ENCODE data around the gene GNAQ. TPM values are rescaled to one million over a fixed set of nuclear protein-coding genes. Genes with fewer than 3 reads are reported as not detected.

GNAQ gene
- total RNA-seq, 1 experiment from 2014 or later, result 28.7 TPM

GRCh38 chr9:78023003-78023741, 8.4 kb downstream of the GNAQ start:
- no TSS peak for BruUV-seq (replicated peaks)
- no peaks in the 10 kb centered on the region for H3K9me3 ChIP-seq (ENCODE audit: control insufficient read depth in 1 of 2, insufficient read depth in 1 of 2, low read depth in 1 of 2, low read length in 2 of 2)
- no peak overlapping the region for H3K27ac ChIP-seq (ENCODE audit: low read depth, low read length)
- no peak for TF ChIP-seq CBX3 (IDR thresholded peaks at IDR 0.05; ENCODE audit: low read depth)
- no peak for TF ChIP-seq CTCF (IDR thresholded peaks at IDR 0.05 in 2 of 3, conservative IDR thresholded peaks at IDR 0.05 in 1 of 3; ENCODE audit: borderline replicate concordance in 1 of 3, insufficient read depth in 1 of 3, low read depth in 2 of 3, low read length in 2 of 3)
- TF ChIP-seq SRF (IDR thresholded peaks at IDR 0.05; ENCODE audit: low read depth), result no peak
- no peak for TF ChIP-seq SIN3A (IDR thresholded peaks at IDR 0.05; ENCODE audit: low read depth)
- TF ChIP-seq EZH2 (IDR thresholded peaks at IDR 0.05), result no peak
- TF ChIP-seq CEBPB (IDR thresholded peaks at IDR 0.05; ENCODE audit: low read depth), result no peak
- TF ChIP-seq ELF1 (IDR thresholded peaks at IDR 0.05; ENCODE audit: borderline replicate concordance, low read depth), result no peak
- TF ChIP-seq ZNF274 (IDR thresholded peaks at IDR 0.05; ENCODE audit: low read depth, low read length), result no peak
- intact Hi-C loops (cut with micrococcal nuclease), result no loop called here
- no peaks in the 10 kb centered on the region for H4K20me1 ChIP-seq (ENCODE audit: insufficient read depth)
- H3K9ac ChIP-seq (ENCODE audit: low read length), result no peak overlapping the region
- ChIA-PET RAD21 (ENCODE audit: low non-redundant PET in 1 of 2, low total read pairs in 2 of 2, uncharacterized antibody in 2 of 2, unreplicated experiment in 2 of 2) (no interaction called here), CTCF (no interaction called here), POLR2A (no interaction called here)
- H3K79me2 ChIP-seq (ENCODE audit: insufficient read depth, low read length), result peaks cover 64% of the 10 kb centered on the region
- no peak overlapping the region for H2AFZ ChIP-seq (ENCODE audit: low read depth, low read length, poor library complexity, severe bottlenecking)
- no peak overlapping the region for H3K4me2 ChIP-seq (ENCODE audit: low read length)
- no peaks in the 10 kb centered on the region for H3K27me3 ChIP-seq (ENCODE audit: insufficient read depth, low read length)
- H3K4me3 ChIP-seq (replicated peaks in 1 of 2; ENCODE audit: low read depth in 1 of 2, low read length in 2 of 2), result no peak overlapping the region
- H3K4me1 ChIP-seq (ENCODE audit: control insufficient read depth in 1 of 2, insufficient read depth in 2 of 2, low read length in 2 of 2), result no peaks in the 10 kb centered on the region
- no peak for DNase-seq (ENCODE audit: low read depth, low spot score)
- no peaks in the 10 kb centered on the region for H3K36me3 ChIP-seq (ENCODE audit: control insufficient read depth in 1 of 2, insufficient read depth in 2 of 2, low read length in 2 of 2)
- no peak for ATAC-seq
- H3K9me2 ChIP-seq (ENCODE audit: insufficient read depth), result no peaks in the 10 kb centered on the region

- Histone ChIP-seq H3K27ac (ENCODE audit: low read depth, low read length) (no peak overlapping the region), H4K20me1 (ENCODE audit: insufficient read depth) (no peaks in the 10 kb centered on the region), H3K4me3 (replicated peaks in 1 of 2; ENCODE audit: low read depth in 1 of 2, low read length in 2 of 2) (no peak overlapping the region), H3K9me2 (ENCODE audit: insufficient read depth) (no peaks in the 10 kb centered on the region), H3K79me2 (ENCODE audit: insufficient read depth, low read length) (peaks cover 61% of the 10 kb centered on the region), H3K36me3 (ENCODE audit: control insufficient read depth in 1 of 2, insufficient read depth in 2 of 2, low read length in 2 of 2) (no peaks in the 10 kb centered on the region), H3K27me3 (ENCODE audit: insufficient read depth, low read length) (no peaks in the 10 kb centered on the region), H3K4me1 (ENCODE audit: control insufficient read depth in 1 of 2, insufficient read depth in 2 of 2, low read length in 2 of 2) (no peaks in the 10 kb centered on the region), H3K9me3 (ENCODE audit: control insufficient read depth in 1 of 2, insufficient read depth in 1 of 2, low read depth in 1 of 2, low read length in 2 of 2) (no peaks in the 10 kb centered on the region), H3K4me2 (ENCODE audit: low read length) (no peak overlapping the region), H3K9ac (ENCODE audit: low read length) (no peak overlapping the region), H2AFZ (ENCODE audit: low read depth, low read length, poor library complexity, severe bottlenecking) (no peak overlapping the region)
- intact Hi-C loops (cut with micrococcal nuclease), result no loop called here
- DNase-seq (ENCODE audit: low read depth, low spot score) (no peak), ATAC-seq (no peak)
- BruUV-seq (replicated peaks), result no TSS peak
- ChIA-PET POLR2A (no interaction called here), CTCF (no interaction called here), RAD21 (ENCODE audit: low non-redundant PET in 1 of 2, low total read pairs in 2 of 2, uncharacterized antibody in 2 of 2, unreplicated experiment in 2 of 2) (no interaction called here)
- TF ChIP-seq EZH2 (IDR thresholded peaks at IDR 0.05) (no peak), ZFX (IDR thresholded peaks at IDR 0.05) (no peak), EZH2phosphoT487 (IDR thresholded peaks at IDR 0.05; ENCODE audit: borderline replicate concordance) (no peak), EGR1 (IDR thresholded peaks at IDR 0.05; ENCODE audit: low read depth) (no peak), CTCF (IDR thresholded peaks at IDR 0.05 in 2 of 3, conservative IDR thresholded peaks at IDR 0.05 in 1 of 3; ENCODE audit: borderline replicate concordance in 1 of 3, insufficient read depth in 1 of 3, low read depth in 2 of 3, low read length in 2 of 3) (no peak), CEBPB (IDR thresholded peaks at IDR 0.05; ENCODE audit: low read depth) (no peak), TCF7L2 (IDR thresholded peaks at IDR 0.05; ENCODE audit: borderline replicate concordance, extremely low read depth, insufficient read depth, insufficient read length) (no peak), ZBTB33 (IDR thresholded peaks at IDR 0.05; ENCODE audit: extremely low read depth, insufficient replicate concordance, low read length) (no peak), FOSL1 (IDR thresholded peaks at IDR 0.05; ENCODE audit: low read depth) (no peak)
Observed at GRCh38 chr9:78021697-78022096, 9.9 kb downstream of the GNAQ start.
